ENCODE results near the gene MARCHF4. TPM values are rescaled to one million over a fixed set of nuclear protein-coding genes. Genes with fewer than 3 reads are reported as not detected.

The MARCHF4 gene
- total and polyA plus RNA-seq, 4 donors = not detected

GRCh38 chr2:216404010-216404618, 31.8 kb upstream of the MARCHF4 start:
- Histone ChIP-seq H3K36me3 (ENCODE audit: control insufficient read depth in 4 of 4, insufficient read depth in 3 of 4, low read depth in 1 of 4, low read length in 3 of 4) (no peaks in the 10 kb centered on the region), H3K4me1 (ENCODE audit: control insufficient read depth in 4 of 4, insufficient read depth in 4 of 4, low read length in 3 of 4) (no peaks in the 10 kb centered on the region), H3K27ac (ENCODE audit: low read depth in 1 of 2, low read length in 2 of 2) (no peak overlapping the region), H3K9me3 (ENCODE audit: control insufficient read depth in 4 of 4, low read length in 3 of 4) (no peaks in the 10 kb centered on the region), H3K4me3 (ENCODE audit: low read depth in 1 of 3, low read length in 3 of 3) (no peak overlapping the region), H3K27me3 (ENCODE audit: control insufficient read depth in 4 of 4, insufficient read depth in 4 of 4, low read length in 3 of 4) (no peaks in the 10 kb centered on the region), H3K9ac (ENCODE audit: low read depth in 1 of 2, low read length in 2 of 2) (no peak overlapping the region)
- peak; percentile 48 for DNase-seq (ENCODE audit: low spot score)
- TF ChIP-seq HNF4A (conservative IDR thresholded peaks at IDR 0.05) = peak; percentile 14 to 55
- TF ChIP-seq FOXA2 (IDR thresholded peaks at IDR 0.05) = no peak
- peak; percentile 73 to 79 for TF ChIP-seq RAD21 (IDR thresholded peaks at IDR 0.05)
- peak; percentile 90 for TF ChIP-seq CTCF (IDR thresholded peaks at IDR 0.05; ENCODE audit: low read depth, low read length, missing input control)
- no peak for TF ChIP-seq ATF3 (IDR thresholded peaks at IDR 0.05)
- WGBS = 53% methylated on average over 5 of the region's 5 CpGs

- H3K4me3 ChIP-seq (ENCODE audit: low read depth in 1 of 3, low read length in 3 of 3) = no peak overlapping the region
- H3K27ac ChIP-seq (ENCODE audit: low read depth in 1 of 2, low read length in 2 of 2) = no peak overlapping the region
- H3K27me3 ChIP-seq (ENCODE audit: control insufficient read depth in 4 of 4, insufficient read depth in 4 of 4, low read length in 3 of 4) = no peaks in the 10 kb centered on the region
- no peak overlapping the region for H3K9ac ChIP-seq (ENCODE audit: low read depth in 1 of 2, low read length in 2 of 2)
- WGBS = 83% methylated on average over 6 of the region's 6 CpGs
- no peaks in the 10 kb centered on the region for H3K9me3 ChIP-seq (ENCODE audit: control insufficient read depth in 4 of 4, low read length in 3 of 4)
- H3K36me3 ChIP-seq (ENCODE audit: control insufficient read depth in 4 of 4, insufficient read depth in 3 of 4, low read depth in 1 of 4, low read length in 3 of 4) = no peaks in the 10 kb centered on the region
- no peaks in the 10 kb centered on the region for H3K4me1 ChIP-seq (ENCODE audit: control insufficient read depth in 4 of 4, insufficient read depth in 4 of 4, low read length in 3 of 4)
- DNase-seq (ENCODE audit: low spot score) = no peak
- TF ChIP-seq FOXA2 (IDR thresholded peaks at IDR 0.05) = no peak
- TF ChIP-seq RXRA (IDR thresholded peaks at IDR 0.05) = no peak
- TF ChIP-seq NR2F2 (IDR thresholded peaks at IDR 0.05) = no peak
Observed at GRCh38 chr2:216402751-216403150, 30.5 kb upstream of the MARCHF4 start.

GRCh38 chr2:216399621-216400020, 27.3 kb upstream of the MARCHF4 start:
- no peaks in the 10 kb centered on the region for H3K9me3 ChIP-seq (ENCODE audit: control insufficient read depth in 4 of 4, low read length in 3 of 4)
- H3K27me3 ChIP-seq (ENCODE audit: control insufficient read depth in 4 of 4, insufficient read depth in 4 of 4, low read length in 3 of 4) = no peaks in the 10 kb centered on the region
- TF ChIP-seq JUND (IDR thresholded peaks at IDR 0.05) = no peak
- no peak for TF ChIP-seq NR2F2 (IDR thresholded peaks at IDR 0.05)
- no peak for TF ChIP-seq ZBTB33 (IDR thresholded peaks at IDR 0.05)
- TF ChIP-seq GABPA (IDR thresholded peaks at IDR 0.05 in 1 of 2, conservative IDR thresholded peaks at IDR 0.05 in 1 of 2) = no peak
- TF ChIP-seq FOXA2 (IDR thresholded peaks at IDR 0.05) = no peak
- no peak for TF ChIP-seq REST (IDR thresholded peaks at IDR 0.05)
- no peak for TF ChIP-seq RAD21 (IDR thresholded peaks at IDR 0.05)
- TF ChIP-seq FOXA1 (IDR thresholded peaks at IDR 0.05) = no peak
- no peak for TF ChIP-seq CTCF (IDR thresholded peaks at IDR 0.05; ENCODE audit: low read depth, low read length, missing input control)
- TF ChIP-seq ATF3 (IDR thresholded peaks at IDR 0.05) = no peak
- TF ChIP-seq HNF4A (conservative IDR thresholded peaks at IDR 0.05) = no peak
- TF ChIP-seq MAX (IDR thresholded peaks at IDR 0.05) = no peak
- TF ChIP-seq EGR1 (IDR thresholded peaks at IDR 0.05; ENCODE audit: low read depth in 2 of 2) = no peak
- no peak for TF ChIP-seq HNF4G (IDR thresholded peaks at IDR 0.05)
- 74% methylated on average over 1 of the region's 1 CpG for WGBS
- H3K9ac ChIP-seq (ENCODE audit: low read depth in 1 of 2, low read length in 2 of 2) = no peak overlapping the region
- no peaks in the 10 kb centered on the region for H3K36me3 ChIP-seq (ENCODE audit: control insufficient read depth in 4 of 4, insufficient read depth in 3 of 4, low read depth in 1 of 4, low read length in 3 of 4)
- no peak overlapping the region for H3K4me3 ChIP-seq (ENCODE audit: low read depth in 1 of 3, low read length in 3 of 3)
- H3K4me1 ChIP-seq (ENCODE audit: control insufficient read depth in 4 of 4, insufficient read depth in 4 of 4, low read length in 3 of 4) = no peaks in the 10 kb centered on the region
- H3K27ac ChIP-seq (ENCODE audit: low read depth in 1 of 2, low read length in 2 of 2) = no peak overlapping the region
- no peak for DNase-seq (ENCODE audit: low spot score)

Data from liver (tissue), 9 donors.